ENCODE data around the gene AKR1A1.

Gene AKR1A1

DNA sequence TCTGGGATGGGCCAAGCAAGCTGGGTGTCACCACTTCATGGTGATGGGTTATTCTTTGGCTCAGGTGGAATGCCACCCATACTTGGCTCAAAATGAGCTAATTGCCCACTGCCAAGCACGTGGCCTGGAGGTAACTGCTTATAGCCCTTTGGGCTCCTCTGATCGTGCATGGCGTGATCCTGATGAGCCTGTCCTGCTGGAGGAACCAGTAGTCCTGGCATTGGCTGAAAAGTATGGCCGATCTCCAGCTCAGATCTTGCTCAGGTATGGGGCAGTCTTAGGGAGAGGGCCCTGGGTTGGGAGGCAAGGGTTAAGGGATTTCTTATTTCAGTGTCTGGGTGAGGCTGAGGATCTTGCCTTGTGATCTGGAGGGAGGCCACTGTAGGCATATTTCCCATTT is 17.8 kb downstream of the AKR1A1 start:
- H3K36me3 ChIP-seq (ENCODE audit: insufficient read depth, low read length), result peaks cover 70% of the 10 kb centered on the region
- H3K27ac ChIP-seq (ENCODE audit: low read depth, low read length, poor library complexity, severe bottlenecking), result no peak overlapping the region
- TF ChIP-seq, protein P1, sequence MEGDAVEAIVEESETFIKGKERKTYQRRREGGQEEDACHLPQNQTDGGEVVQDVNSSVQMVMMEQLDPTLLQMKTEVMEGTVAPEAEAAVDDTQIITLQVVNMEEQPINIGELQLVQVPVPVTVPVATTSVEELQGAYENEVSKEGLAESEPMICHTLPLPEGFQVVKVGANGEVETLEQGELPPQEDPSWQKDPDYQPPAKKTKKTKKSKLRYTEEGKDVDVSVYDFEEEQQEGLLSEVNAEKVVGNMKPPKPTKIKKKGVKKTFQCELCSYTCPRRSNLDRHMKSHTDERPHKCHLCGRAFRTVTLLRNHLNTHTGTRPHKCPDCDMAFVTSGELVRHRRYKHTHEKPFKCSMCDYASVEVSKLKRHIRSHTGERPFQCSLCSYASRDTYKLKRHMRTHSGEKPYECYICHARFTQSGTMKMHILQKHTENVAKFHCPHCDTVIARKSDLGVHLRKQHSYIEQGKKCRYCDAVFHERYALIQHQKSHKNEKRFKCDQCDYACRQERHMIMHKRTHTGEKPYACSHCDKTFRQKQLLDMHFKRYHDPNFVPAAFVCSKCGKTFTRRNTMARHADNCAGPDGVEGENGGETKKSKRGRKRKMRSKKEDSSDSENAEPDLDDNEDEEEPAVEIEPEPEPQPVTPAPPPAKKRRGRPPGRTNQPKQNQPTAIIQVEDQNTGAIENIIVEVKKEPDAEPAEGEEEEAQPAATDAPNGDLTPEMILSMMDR (IDR thresholded peaks at IDR 0.05; ENCODE audit: low read length), result no peak
- TF ChIP-seq EZH2 (IDR thresholded peaks at IDR 0.05; ENCODE audit: borderline replicate concordance, low read length), result no peak

DNA sequence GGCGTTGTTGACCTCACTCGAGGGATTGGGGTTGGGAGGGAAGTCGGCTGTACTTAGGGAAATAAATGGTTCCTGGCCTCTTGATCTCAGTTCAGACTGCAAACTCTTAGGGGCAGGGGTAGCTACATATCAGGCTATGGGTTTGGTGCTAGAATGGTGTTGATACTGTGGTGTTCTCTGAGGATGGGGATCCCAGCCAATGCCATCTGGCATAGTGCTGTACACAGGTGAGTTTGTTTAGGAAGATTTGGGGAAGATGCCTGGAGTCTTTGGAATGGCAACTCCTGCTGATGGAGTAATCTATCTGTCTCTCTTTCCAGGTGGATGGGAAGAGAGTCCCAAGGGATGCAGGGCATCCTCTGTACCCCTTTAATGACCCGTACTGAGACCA is 18.9 kb downstream of the AKR1A1 start:
- Histone ChIP-seq H3K4me1 (ENCODE audit: insufficient read depth, low read length, severe bottlenecking) (no peaks in the 10 kb centered on the region), H3K9me2 (ENCODE audit: low read depth, low read length) (no peaks in the 10 kb centered on the region), H3K36me3 (ENCODE audit: insufficient read depth, low read length) (peaks cover 62% of the 10 kb centered on the region), H3K9me3 (ENCODE audit: low read length) (no peaks in the 10 kb centered on the region), H3K4me2 (ENCODE audit: low read length) (no peak overlapping the region), H3K4me3 (ENCODE audit: low read depth, low read length, poor library complexity, severe bottlenecking) (no peak overlapping the region), H2AFZ (ENCODE audit: low read length) (no peak overlapping the region), H3F3A (ENCODE audit: insufficient read depth, low read length) (no peaks in the 10 kb centered on the region), H4K20me1 (ENCODE audit: insufficient read depth, low read length) (no peaks in the 10 kb centered on the region), H3K27me3 (ENCODE audit: insufficient read depth, low read length) (no peaks in the 10 kb centered on the region), H3K27ac (ENCODE audit: low read depth, low read length, poor library complexity, severe bottlenecking) (no peak overlapping the region), H3K9ac (ENCODE audit: low read length) (no peak overlapping the region), H3K79me2 (ENCODE audit: insufficient read depth, low read length) (no peaks in the 10 kb centered on the region)
- TF ChIP-seq, protein P1 (IDR thresholded peaks at IDR 0.05; ENCODE audit: low read length), result no peak
- TF ChIP-seq EZH2 (IDR thresholded peaks at IDR 0.05; ENCODE audit: borderline replicate concordance, low read length), result no peak

More for the DNA sequence above, 17.8 kb downstream of the AKR1A1 start:
- Histone ChIP-seq H3K79me2 (ENCODE audit: insufficient read depth, low read length) (no peaks in the 10 kb centered on the region), H3K9me2 (ENCODE audit: low read depth, low read length) (no peaks in the 10 kb centered on the region), H3K9ac (ENCODE audit: low read length) (no peak overlapping the region), H3K27me3 (ENCODE audit: insufficient read depth, low read length) (no peaks in the 10 kb centered on the region), H3K9me3 (ENCODE audit: low read length) (no peaks in the 10 kb centered on the region), H3F3A (ENCODE audit: insufficient read depth, low read length) (no peaks in the 10 kb centered on the region), H3K4me3 (ENCODE audit: low read depth, low read length, poor library complexity, severe bottlenecking) (no peak overlapping the region), H4K20me1 (ENCODE audit: insufficient read depth, low read length) (no peaks in the 10 kb centered on the region), H2AFZ (ENCODE audit: low read length) (no peak overlapping the region), H3K4me2 (ENCODE audit: low read length) (no peak overlapping the region), H3K4me1 (ENCODE audit: insufficient read depth, low read length, severe bottlenecking) (no peaks in the 10 kb centered on the region)

- no peak overlapping the region for H3K4me2 ChIP-seq (ENCODE audit: low read length)
- H3K9me2 ChIP-seq (ENCODE audit: low read depth, low read length), result no peaks in the 10 kb centered on the region
- no peaks in the 10 kb centered on the region for H4K20me1 ChIP-seq (ENCODE audit: insufficient read depth, low read length)
- H3K27me3 ChIP-seq (ENCODE audit: insufficient read depth, low read length), result no peaks in the 10 kb centered on the region
- no peaks in the 10 kb centered on the region for H3F3A ChIP-seq (ENCODE audit: insufficient read depth, low read length)
- no peak overlapping the region for H3K27ac ChIP-seq (ENCODE audit: low read depth, low read length, poor library complexity, severe bottlenecking)
- H3K36me3 ChIP-seq (ENCODE audit: insufficient read depth, low read length), result peaks cover 62% of the 10 kb centered on the region
- no peaks in the 10 kb centered on the region for H3K79me2 ChIP-seq (ENCODE audit: insufficient read depth, low read length)
- TF ChIP-seq, protein P1 (IDR thresholded peaks at IDR 0.05; ENCODE audit: low read length), result peak; percentile 94
- TF ChIP-seq EZH2 (IDR thresholded peaks at IDR 0.05; ENCODE audit: borderline replicate concordance, low read length), result no peak
- H3K9me3 ChIP-seq (ENCODE audit: low read length), result no peaks in the 10 kb centered on the region
- no peak overlapping the region for H3K4me3 ChIP-seq (ENCODE audit: low read depth, low read length, poor library complexity, severe bottlenecking)
- no peaks in the 10 kb centered on the region for H3K4me1 ChIP-seq (ENCODE audit: insufficient read depth, low read length, severe bottlenecking)
- no peak overlapping the region for H2AFZ ChIP-seq (ENCODE audit: low read length)
- no peak overlapping the region for H3K9ac ChIP-seq (ENCODE audit: low read length)
Observed at GRCh38 chr1:45569962-45570581, 19.4 kb downstream of the AKR1A1 start.

Measured in OCI-LY1 (cell line).